K562 treated with DMSO at 1 percent for 4 hours (cell line): ENCODE results near the gene CCDC17. TPM values are rescaled to one million over a fixed set of nuclear protein-coding genes. Genes with fewer than 3 reads are reported as not detected.

Source experiments
- total RNA-seq: library from RNA; unstranded; fragments of 300-600 nt; gene quantifications from 2 replicates; pipeline ENCODE4 v1.2.3, GENCODE V29; 2022; ENCODE audit not compliant: insufficient read depth

The CCDC17 gene
- total RNA-seq = 2.9 and 4.0 TPM in 2 replicates

GRCh38 chr1:45623972-45624371, at the start of gene CCDC17:
Gene CCDC17, minus strand, starts transcription at chr1:45624054. Its CDS starts 145 bp downstream, at chr1:45623909.

GRCh38 chr1:45583666-45584350, 40.0 kb downstream of the CCDC17 start, which contains the start of gene NASP:
Gene NASP, plus strand, starts transcription at chr1:45584041. Its CDS starts 106 bp downstream, at chr1:45584147.

Other genes with a start within 250 kb of the CCDC17 start
- gene TESK2, start 132.9 kb downstream of the CCDC17 start, total RNA-seq = 11.1 and 13.9 TPM in 2 replicates
- gene CCDC163, start 124.0 kb downstream of the CCDC17 start, total RNA-seq = 6.0 and 8.0 TPM in 2 replicates
- 1.6 and 2.2 TPM in 2 replicates for gene MMACHC, start 123.8 kb downstream of the CCDC17 start, total RNA-seq
- gene PRDX1, start 102.2 kb downstream of the CCDC17 start, total RNA-seq = 755 and 873 TPM in 2 replicates
- 246 and 263 TPM in 2 replicates for gene AKR1A1, start 73.2 kb downstream of the CCDC17 start, total RNA-seq
- gene NASP, start 40.0 kb downstream of the CCDC17 start, total RNA-seq = 280 and 363 TPM in 2 replicates
- gene GPBP1L1, start 62.5 kb upstream of the CCDC17 start, total RNA-seq = 53.6 and 77.2 TPM in 2 replicates
- gene TMEM69, start 64.1 kb upstream of the CCDC17 start, total RNA-seq = 29.9 and 44.9 TPM in 2 replicates
- gene IPP, start 126.6 kb upstream of the CCDC17 start, total RNA-seq = 3.5 and 3.8 TPM in 2 replicates
- gene MAST2, start 179.6 kb upstream of the CCDC17 start, total RNA-seq = 26.9 and 37.4 TPM in 2 replicates